Measurements from ENCODE around the gene USP2. TPM values are rescaled to one million over a fixed set of nuclear protein-coding genes. Genes with fewer than 3 reads are reported as not detected.
A peak's percentile ranks its signal among the peaks of the same experiment; 100 is the strongest.

Gene USP2
- total RNA-seq, 2 experiments from 2014 or later, result 0.61 to 0.96 TPM

DNA sequence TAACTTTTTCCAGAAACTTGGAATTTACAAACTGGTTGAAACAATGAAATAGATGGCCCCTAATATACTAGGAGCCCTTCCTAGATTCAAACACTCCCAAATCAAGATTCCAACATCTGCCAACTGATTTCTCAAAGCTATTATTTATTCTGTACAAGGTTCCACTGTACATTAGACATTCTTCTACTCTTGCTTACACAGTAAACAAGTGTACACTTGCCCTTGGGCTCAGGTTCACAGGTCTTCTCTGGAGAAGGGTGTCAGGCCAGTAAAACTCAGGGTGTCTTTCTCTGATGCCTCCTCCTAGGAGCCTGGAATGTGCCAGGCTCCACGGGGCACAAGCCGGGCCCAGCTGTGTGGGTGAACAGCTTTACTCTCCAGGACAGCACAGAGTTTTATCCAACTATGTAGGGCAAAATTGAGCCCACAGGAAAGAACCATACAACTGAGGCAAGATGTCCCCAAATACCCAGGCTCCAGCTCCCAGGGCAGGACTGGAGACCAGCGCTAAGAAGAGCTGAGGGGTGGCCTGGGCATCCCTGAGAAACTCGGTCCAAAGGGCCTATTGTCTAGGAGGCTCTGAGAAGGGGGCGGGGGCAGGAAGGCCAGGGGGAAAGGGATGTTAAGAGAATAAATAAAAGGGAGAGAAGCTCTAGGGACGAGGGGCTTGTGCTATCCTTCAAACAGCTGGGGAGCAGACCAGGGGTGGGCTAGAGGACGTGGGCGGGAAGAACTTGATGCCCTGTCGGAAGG is 26.2 kb downstream of the USP2 start:
- TF ChIP-seq, protein P1, sequence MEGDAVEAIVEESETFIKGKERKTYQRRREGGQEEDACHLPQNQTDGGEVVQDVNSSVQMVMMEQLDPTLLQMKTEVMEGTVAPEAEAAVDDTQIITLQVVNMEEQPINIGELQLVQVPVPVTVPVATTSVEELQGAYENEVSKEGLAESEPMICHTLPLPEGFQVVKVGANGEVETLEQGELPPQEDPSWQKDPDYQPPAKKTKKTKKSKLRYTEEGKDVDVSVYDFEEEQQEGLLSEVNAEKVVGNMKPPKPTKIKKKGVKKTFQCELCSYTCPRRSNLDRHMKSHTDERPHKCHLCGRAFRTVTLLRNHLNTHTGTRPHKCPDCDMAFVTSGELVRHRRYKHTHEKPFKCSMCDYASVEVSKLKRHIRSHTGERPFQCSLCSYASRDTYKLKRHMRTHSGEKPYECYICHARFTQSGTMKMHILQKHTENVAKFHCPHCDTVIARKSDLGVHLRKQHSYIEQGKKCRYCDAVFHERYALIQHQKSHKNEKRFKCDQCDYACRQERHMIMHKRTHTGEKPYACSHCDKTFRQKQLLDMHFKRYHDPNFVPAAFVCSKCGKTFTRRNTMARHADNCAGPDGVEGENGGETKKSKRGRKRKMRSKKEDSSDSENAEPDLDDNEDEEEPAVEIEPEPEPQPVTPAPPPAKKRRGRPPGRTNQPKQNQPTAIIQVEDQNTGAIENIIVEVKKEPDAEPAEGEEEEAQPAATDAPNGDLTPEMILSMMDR (IDR thresholded peaks at IDR 0.05), result no peak
- H3K4me3 Mint-ChIP-seq, result no peak overlapping the region
- peaks cover 23% of the 10 kb centered on the region for H3K27me3 Mint-ChIP-seq
- ATAC-seq (no peak), DNase-seq (no peak)
- no peak overlapping the region for H3K27ac Mint-ChIP-seq
- POLR2A ChIA-PET, result interaction anchor here (1.6 kb wide), 1 partner anchor 21 kb away, joined by 5 read pairs; no protein-coding TSS in a partner anchor
- CTCF ChIA-PET, result interaction anchor here (1.1 to 9.0 kb wide), 21 partner anchors 9 to 194 kb away, joined by 3 to 241 read pairs (median 9); partner anchors contain the start of genes C1QTNF5, CBL, MFRP and RNF26
- H3K4me1 Mint-ChIP-seq (ENCODE audit: low read depth), result peaks cover 8% of the 10 kb centered on the region
- H3K9me3 Mint-ChIP-seq, result no peaks in the 10 kb centered on the region
- intact Hi-C loops (cut with micrococcal nuclease), result no loop called here
- no peaks in the 10 kb centered on the region for H3K36me3 Mint-ChIP-seq (ENCODE audit: low read depth)

DNA sequence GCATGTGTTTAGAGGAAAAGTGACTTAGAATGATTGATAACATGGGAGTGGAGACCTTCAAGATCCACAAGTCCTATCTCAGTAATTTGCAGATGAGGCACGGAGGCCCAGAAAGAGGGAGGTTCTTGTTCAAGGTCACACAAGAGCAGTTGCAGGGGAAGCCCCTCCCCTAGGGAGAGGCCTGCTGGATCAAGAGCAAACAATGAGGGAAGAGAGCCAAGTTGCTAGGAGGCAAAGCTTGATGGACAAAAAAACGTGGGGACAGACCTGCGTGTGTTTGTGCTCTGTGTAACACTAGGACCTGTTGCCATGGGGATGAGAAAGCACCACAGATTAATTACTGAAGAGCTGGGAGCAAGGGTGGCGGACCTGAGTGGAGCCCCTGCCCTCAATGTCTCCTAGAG is 28.6 kb downstream of the USP2 start:
- POLR2A ChIA-PET, result no interaction called here
- H3K9me3 Mint-ChIP-seq, result no peaks in the 10 kb centered on the region
- H3K36me3 Mint-ChIP-seq (ENCODE audit: low read depth), result no peaks in the 10 kb centered on the region
- intact Hi-C loops (cut with micrococcal nuclease), result no loop called here
- CTCF ChIA-PET, result interaction anchor here (0.7 to 3.0 kb wide), 7 partner anchors 9 to 181 kb away, joined by 3 to 11 read pairs (median 3); partner anchors contain the start of genes C1QTNF5 and USP2
- peaks cover 11% of the 10 kb centered on the region for H3K4me1 Mint-ChIP-seq (ENCODE audit: low read depth)
- DNase-seq (no peak), ATAC-seq (no peak)
- TF ChIP-seq, protein P1 (IDR thresholded peaks at IDR 0.05), result no peak
- no peak overlapping the region for H3K4me3 Mint-ChIP-seq
- no peak overlapping the region for H3K27ac Mint-ChIP-seq
- peaks cover 23% of the 10 kb centered on the region for H3K27me3 Mint-ChIP-seq

DNA sequence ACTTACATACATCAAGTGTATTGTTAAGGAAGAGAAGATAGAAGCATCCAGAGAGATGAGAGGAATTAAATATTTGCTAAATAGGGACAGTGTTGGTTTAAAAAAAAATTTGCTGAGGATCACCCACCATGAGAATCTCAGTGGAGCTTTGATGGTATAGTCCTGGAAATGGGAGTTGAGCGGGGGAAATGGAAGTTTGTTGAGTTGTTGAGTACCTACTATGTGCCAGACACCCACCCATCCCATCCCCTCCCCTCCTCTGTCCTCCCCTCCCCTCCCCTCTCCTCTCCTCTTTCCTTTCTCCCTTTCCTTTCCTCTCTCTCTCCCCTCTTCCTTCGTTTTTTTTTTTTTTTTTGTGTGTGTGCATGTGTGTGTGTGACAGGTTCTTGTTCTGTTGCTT is 30.3 kb downstream of the USP2 start:
- no peak for DNase-seq
- intact Hi-C loops (cut with micrococcal nuclease), result no loop called here
- no peaks in the 10 kb centered on the region for H3K9me3 Mint-ChIP-seq
- CTCF ChIA-PET, result interaction anchor here (0.6 to 3.0 kb wide), 2 partner anchors 11 to 13 kb away, joined by 3 to 11 read pairs; partner anchors contain the start of gene C1QTNF5
- peaks cover 22% of the 10 kb centered on the region for H3K27me3 Mint-ChIP-seq
- H3K36me3 Mint-ChIP-seq (ENCODE audit: low read depth), result no peaks in the 10 kb centered on the region
- ATAC-seq, result no peak
- TF ChIP-seq, protein P1 (IDR thresholded peaks at IDR 0.05), result no peak
- no peak overlapping the region for H3K27ac Mint-ChIP-seq
- no peak overlapping the region for H3K4me3 Mint-ChIP-seq
- POLR2A ChIA-PET, result interaction anchor here (0.9 to 1.3 kb wide), 2 partner anchors 14 to 379 kb away, joined by 3 to 4 read pairs; no protein-coding TSS in a partner anchor
- H3K4me1 Mint-ChIP-seq (ENCODE audit: low read depth), result peaks cover 8% of the 10 kb centered on the region

DNA sequence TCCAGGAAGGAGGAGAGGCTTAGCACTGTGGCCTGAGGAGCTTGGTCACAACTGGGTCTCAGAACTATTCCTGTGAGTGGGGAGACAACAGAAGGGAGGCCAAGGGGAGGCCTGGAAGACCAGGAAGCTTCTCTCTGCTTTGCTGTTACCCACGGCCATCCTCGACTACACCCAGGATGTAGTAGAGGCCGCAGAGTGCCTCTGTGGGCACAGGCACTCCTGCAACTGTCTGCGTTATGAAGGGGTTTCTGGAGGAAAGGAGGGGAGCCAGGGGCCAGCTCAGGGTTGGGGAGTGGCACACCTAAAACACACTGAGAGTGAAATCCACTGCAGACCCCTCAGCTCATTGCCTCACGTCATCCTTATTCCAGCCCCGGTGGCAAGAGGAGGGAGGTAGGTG is 31.2 kb downstream of the USP2 start:
- no peak for DNase-seq
- intact Hi-C loops (cut with micrococcal nuclease), result no loop called here
- H3K27me3 Mint-ChIP-seq, result peaks cover 20% of the 10 kb centered on the region
- TF ChIP-seq, protein P1 (IDR thresholded peaks at IDR 0.05), result no peak
- H3K36me3 Mint-ChIP-seq (ENCODE audit: low read depth), result no peaks in the 10 kb centered on the region
- peak overlapping the region; percentile 55 for H3K27ac Mint-ChIP-seq
- ChIA-PET POLR2A (interaction anchor here (1.0 to 1.3 kb wide), 2 partner anchors 13 to 15 kb away, joined by 4 to 6 read pairs; no protein-coding TSS in a partner anchor), CTCF (interaction anchor here (0.8 kb wide), 1 partner anchor 32 kb away, joined by 3 read pairs; no protein-coding TSS in a partner anchor)
- peaks cover 6% of the 10 kb centered on the region for H3K4me1 Mint-ChIP-seq (ENCODE audit: low read depth)
- no peak overlapping the region for H3K4me3 Mint-ChIP-seq
- ATAC-seq, result peak; percentile 24
- H3K9me3 Mint-ChIP-seq, result no peaks in the 10 kb centered on the region
